Endothelial cell of umbilical vein (primary cell): Measurements from ENCODE around the gene PALB2.
"Not testable (repeated sequence)": the region's sequence is repeated elsewhere in the genome, so short reads cannot be mapped to it uniquely, and the experiment has no call there.

Source experiments
- CTCF ChIP-seq, 2 donors: IDR thresholded peaks; 1 replicate in 1 of 2; 2 replicates in 1 of 2; pipeline ENCODE4 v1.5.1; 2011; ENCODE audit warnings: low read length in 2 of 2, mild to moderate bottlenecking in 2 of 2, moderate library complexity in 2 of 2, control low read depth in 1 of 2, inconsistent platforms in 1 of 2, low read depth in 1 of 2; ENCODE audit not compliant: insufficient read depth in 1 of 2; ENCODE audit errors: extremely low read depth in 1 of 2
- EZH2 ChIP-seq: IDR thresholded peaks from 2 replicates; pipeline ENCODE4 v1.6.1; 2012; ENCODE audit warnings: borderline replicate concordance, low read depth, mild to moderate bottlenecking, moderate library complexity, low read length, inconsistent platforms; ENCODE audit not compliant: severe bottlenecking
- JUN ChIP-seq: IDR thresholded peaks from 2 replicates; pipeline ENCODE4 v1.6.1; 2011; ENCODE audit warnings: borderline replicate concordance, low read depth; ENCODE audit not compliant: insufficient read length, insufficient read depth
- MAX ChIP-seq: IDR thresholded peaks from 2 replicates; pipeline ENCODE4 v1.6.1; 2011; ENCODE audit not compliant: insufficient read depth, insufficient read length
- MYC ChIP-seq: IDR thresholded peaks from one replicate; pipeline ENCODE4 v1.6.1; 2011; ENCODE audit warnings: mild to moderate bottlenecking, low read depth, low read length
- POLR2A ChIP-seq: IDR thresholded peaks from 2 replicates; pipeline ENCODE4 v1.6.1; 2012; ENCODE audit warnings: low read depth, mild to moderate bottlenecking, control low read depth, low read length
- POLR2AphosphoS5 ChIP-seq: IDR thresholded peaks from 2 replicates; pipeline ENCODE4 v1.6.1; 2012; ENCODE audit warnings: low read depth, mild to moderate bottlenecking, control low read depth, low read length, moderate library complexity; ENCODE audit not compliant: insufficient read depth

GRCh38 chr16:23610905-23611304 is 30.2 kb downstream of the PALB2 start:
- TF ChIP-seq MAX; EZH2; CTCF (IDR thresholded peaks at IDR 0.05; ENCODE audit: extremely low read depth in 1 of 2, insufficient read depth in 1 of 2, low read depth in 1 of 2, low read length in 2 of 2); POLR2A; POLR2AphosphoS5; MYC; JUN: not testable (repeated sequence)
